ENCODE measurements around the gene PDGFD.

DNA sequence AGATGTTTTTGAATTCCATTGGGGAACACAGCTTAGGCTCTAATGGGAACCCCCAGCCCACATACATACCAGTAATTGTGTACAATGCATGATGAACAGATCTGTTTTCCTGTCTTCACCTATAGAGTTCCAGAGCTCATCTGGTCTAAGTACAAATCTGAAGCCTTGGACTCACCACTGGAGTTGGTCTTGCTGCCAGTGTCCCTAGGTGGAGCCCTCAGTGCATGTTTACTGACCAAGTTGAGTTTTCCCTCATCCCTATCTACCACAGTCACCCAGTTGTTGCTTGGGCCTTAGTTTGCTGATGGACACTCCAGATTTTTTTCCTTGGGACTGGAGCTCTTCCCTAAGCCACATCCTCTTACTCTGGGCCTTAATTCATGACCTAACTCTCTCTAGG, 286.7 kb downstream of the PDGFD start:
- TF ChIP-seq, protein P1, sequence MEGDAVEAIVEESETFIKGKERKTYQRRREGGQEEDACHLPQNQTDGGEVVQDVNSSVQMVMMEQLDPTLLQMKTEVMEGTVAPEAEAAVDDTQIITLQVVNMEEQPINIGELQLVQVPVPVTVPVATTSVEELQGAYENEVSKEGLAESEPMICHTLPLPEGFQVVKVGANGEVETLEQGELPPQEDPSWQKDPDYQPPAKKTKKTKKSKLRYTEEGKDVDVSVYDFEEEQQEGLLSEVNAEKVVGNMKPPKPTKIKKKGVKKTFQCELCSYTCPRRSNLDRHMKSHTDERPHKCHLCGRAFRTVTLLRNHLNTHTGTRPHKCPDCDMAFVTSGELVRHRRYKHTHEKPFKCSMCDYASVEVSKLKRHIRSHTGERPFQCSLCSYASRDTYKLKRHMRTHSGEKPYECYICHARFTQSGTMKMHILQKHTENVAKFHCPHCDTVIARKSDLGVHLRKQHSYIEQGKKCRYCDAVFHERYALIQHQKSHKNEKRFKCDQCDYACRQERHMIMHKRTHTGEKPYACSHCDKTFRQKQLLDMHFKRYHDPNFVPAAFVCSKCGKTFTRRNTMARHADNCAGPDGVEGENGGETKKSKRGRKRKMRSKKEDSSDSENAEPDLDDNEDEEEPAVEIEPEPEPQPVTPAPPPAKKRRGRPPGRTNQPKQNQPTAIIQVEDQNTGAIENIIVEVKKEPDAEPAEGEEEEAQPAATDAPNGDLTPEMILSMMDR (IDR thresholded peaks at IDR 0.05; ENCODE audit: poor library complexity, severe bottlenecking) = no peak
- no peak for TF ChIP-seq EP300 (conservative IDR thresholded peaks at IDR 0.05; ENCODE audit: poor library complexity, severe bottlenecking)
- no peak for TF ChIP-seq EZH2 (IDR thresholded peaks at IDR 0.05; ENCODE audit: borderline replicate concordance, insufficient read depth, low read length, poor library complexity, severe bottlenecking)
- no peak for TF ChIP-seq RAD21 (conservative IDR thresholded peaks at IDR 0.05)
- TF ChIP-seq POLR2AphosphoS5 (IDR thresholded peaks at IDR 0.05) = no peak

All from neural cell (in vitro differentiated cells).